Thoracic aorta (tissue), 2 donors: ENCODE results near the gene CUTA. TPM values are rescaled to one million over a fixed set of nuclear protein-coding genes. Genes with fewer than 3 reads are reported as not detected.

ENCODE experiments used
- ATAC-seq: fragments of 150-250 bp; one replicate; pipeline ENCODE4 v1.8.0; 2017; ENCODE audit warnings: low read depth; ENCODE audit not compliant: insufficient number of reproducible peaks, low FRiP score
- DNase-seq: peaks from one replicate; pipeline ENCODE4 v3.0.0-alpha.2; 2020; ENCODE audit warnings: low spot score
- H3K27ac ChIP-seq, 2 donors: fragments of 200-600 bp; sonication (generic); 1 replicate in 1 of 2; 2 replicates in 1 of 2; pipeline ENCODE4 v1.5.1; 2016; ENCODE audit warnings: mild to moderate bottlenecking in 2 of 2, moderate library complexity in 2 of 2
- H3K27me3 ChIP-seq: fragments of 200-600 bp; sonication (generic); replicated peaks from 2 replicates; pipeline ENCODE4 v1.6.0; 2016; ENCODE audit warnings: mild to moderate bottlenecking; ENCODE audit not compliant: insufficient read depth
- H3K36me3 ChIP-seq: fragments of 200-600 bp; sonication (generic); one replicate; pipeline ENCODE4 v1.5.1; 2016
- H3K4me1 ChIP-seq, 2 donors: fragments of 200-600 bp; sonication (generic); 1 replicate in 1 of 2; 2 replicates in 1 of 2; pipeline versions ENCODE4 v1.5.1 to v1.6.0; 2016; ENCODE audit warnings: low read depth in 2 of 2, mild to moderate bottlenecking in 1 of 2; ENCODE audit not compliant: control insufficient read depth in 1 of 2
- H3K4me3 ChIP-seq: fragments of 200-600 bp; sonication (generic); 2 replicates; pipeline ENCODE4 v1.5.1; 2016; ENCODE audit warnings: mild to moderate bottlenecking
- H3K9me3 ChIP-seq: fragments of 200-600 bp; sonication (generic); 2 replicates; pipeline ENCODE4 v1.5.1; 2016
- CTCF ChIP-seq: fragments of 200-600 bp; sonication (generic); IDR thresholded peaks from one replicate; pipeline ENCODE4 v1.5.1; 2019; ENCODE audit warnings: antibody characterized with exemption
- total RNA-seq, 2 donors: library from RNA; depleted of rRNA; stranded (reverse); fragments of >200 nt; gene quantifications; one replicate each; pipeline versions ENCODE4 v1.1.0 to v1.2.3, GENCODE V29; 2016

CUTA gene
- total RNA-seq, 2 donors from 2014 or later, result 60.3 to 207 TPM

DNA sequence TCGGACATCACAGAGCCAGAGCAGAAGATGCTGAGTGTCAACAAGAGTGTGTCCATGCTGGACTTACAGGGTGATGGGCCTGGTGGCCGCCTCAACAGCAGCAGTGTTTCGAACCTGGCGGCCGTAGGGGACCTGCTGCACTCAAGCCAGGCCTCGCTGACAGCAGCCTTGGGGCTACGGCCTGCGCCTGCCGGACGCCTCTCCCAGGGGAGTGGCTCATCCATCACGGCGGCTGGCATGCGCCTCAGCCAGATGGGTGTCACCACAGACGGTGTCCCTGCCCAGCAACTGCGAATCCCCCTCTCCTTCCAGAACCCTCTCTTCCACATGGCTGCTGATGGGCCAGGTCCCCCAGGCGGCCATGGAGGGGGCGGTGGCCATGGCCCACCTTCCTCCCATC lies 25.1 kb upstream of the CUTA start:
- H3K27me3 ChIP-seq, result no peaks in the 10 kb centered on the region
- no peak overlapping the region for H3K27ac ChIP-seq
- peaks cover 34% of the 10 kb centered on the region for H3K36me3 ChIP-seq
- no peak for TF ChIP-seq CTCF
- no peak overlapping the region for H3K4me3 ChIP-seq
- no peaks in the 10 kb centered on the region for H3K9me3 ChIP-seq
- ATAC-seq, result no peak
- no peak for DNase-seq
- H3K4me1 ChIP-seq, result no peaks in the 10 kb centered on the region

DNA sequence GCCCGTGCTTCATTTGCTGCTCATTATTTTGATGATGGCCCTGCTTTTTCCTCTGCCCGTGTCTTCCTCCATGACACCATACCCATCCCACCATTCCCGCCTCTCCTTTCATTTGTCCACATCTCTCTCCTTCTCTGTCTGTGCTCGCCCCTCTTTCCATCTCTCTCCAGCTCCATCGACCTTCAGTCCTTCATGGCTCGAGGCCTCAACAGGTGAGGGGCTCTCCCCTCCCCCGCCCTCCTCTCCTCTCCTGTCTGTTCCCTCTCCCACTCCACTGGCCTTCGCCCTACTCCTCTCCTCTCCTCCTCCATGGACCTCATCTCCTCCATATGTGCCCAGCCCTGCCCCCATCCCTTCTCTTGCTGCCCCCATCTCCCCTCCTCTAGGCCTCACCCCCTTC lies 24.4 kb upstream of the CUTA start:
- Histone ChIP-seq H3K4me3 (no peak overlapping the region), H3K36me3 (peaks cover 39% of the 10 kb centered on the region), H3K4me1 (no peaks in the 10 kb centered on the region), H3K27me3 (no peaks in the 10 kb centered on the region), H3K27ac (no peak overlapping the region), H3K9me3 (no peaks in the 10 kb centered on the region)
- no peak for TF ChIP-seq CTCF
- ATAC-seq, result no peak
- no peak for DNase-seq

- H3K9me3 ChIP-seq, result no peaks in the 10 kb centered on the region
- no peak for TF ChIP-seq CTCF
- no peak overlapping the region for H3K4me3 ChIP-seq
- ATAC-seq (no peak), DNase-seq (no peak)
- no peaks in the 10 kb centered on the region for H3K27me3 ChIP-seq
- no peaks in the 10 kb centered on the region for H3K4me1 ChIP-seq
- peaks cover 42% of the 10 kb centered on the region for H3K36me3 ChIP-seq
- H3K27ac ChIP-seq, result no peak overlapping the region
These were observed 23.6 kb upstream of the CUTA start for GRCh38 chr6:33441457-33441856.

GRCh38 chr6:33440649-33441309 lies 22.9 kb upstream of the CUTA start:
- no peak overlapping the region for H3K4me3 ChIP-seq
- no peaks in the 10 kb centered on the region for H3K27me3 ChIP-seq
- DNase-seq (no peak), ATAC-seq (no peak)
- no peaks in the 10 kb centered on the region for H3K4me1 ChIP-seq
- no peak for TF ChIP-seq CTCF
- no peak overlapping the region for H3K27ac ChIP-seq
- peaks cover 42% of the 10 kb centered on the region for H3K36me3 ChIP-seq
- no peaks in the 10 kb centered on the region for H3K9me3 ChIP-seq

GRCh38 chr6:33439956-33440648 lies 22.2 kb upstream of the CUTA start:
- ATAC-seq (no peak), DNase-seq (no peak)
- Histone ChIP-seq H3K27ac (no peak overlapping the region), H3K4me1 (no peaks in the 10 kb centered on the region), H3K27me3 (no peaks in the 10 kb centered on the region), H3K9me3 (no peaks in the 10 kb centered on the region), H3K36me3 (peaks cover 42% of the 10 kb centered on the region), H3K4me3 (no peak overlapping the region)
- TF ChIP-seq CTCF, result no peak
